ENCODE results near the gene NHSL1.

DNA sequence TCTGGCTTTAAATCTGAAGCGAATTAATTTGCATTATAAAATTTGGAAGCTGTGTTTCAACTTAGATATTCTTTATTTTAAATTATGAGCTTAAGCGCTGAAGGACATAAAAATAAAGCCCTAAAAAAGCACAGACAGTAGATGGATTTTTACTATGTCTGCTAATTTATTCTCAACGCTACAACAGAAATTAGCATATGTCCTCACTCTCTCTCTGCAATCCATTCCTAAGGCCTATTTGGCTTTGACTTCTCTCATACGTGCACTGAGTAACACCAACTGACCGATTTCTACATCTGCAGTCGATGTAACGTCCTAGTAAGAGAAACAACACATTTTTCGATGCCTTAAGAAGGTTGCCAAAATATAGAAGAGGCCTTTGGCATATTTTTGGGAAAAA, 71.6 kb downstream of the NHSL1 start:
- TF ChIP-seq POLR2A (IDR thresholded peaks at IDR 0.05): no peak
- TF ChIP-seq, protein P1, sequence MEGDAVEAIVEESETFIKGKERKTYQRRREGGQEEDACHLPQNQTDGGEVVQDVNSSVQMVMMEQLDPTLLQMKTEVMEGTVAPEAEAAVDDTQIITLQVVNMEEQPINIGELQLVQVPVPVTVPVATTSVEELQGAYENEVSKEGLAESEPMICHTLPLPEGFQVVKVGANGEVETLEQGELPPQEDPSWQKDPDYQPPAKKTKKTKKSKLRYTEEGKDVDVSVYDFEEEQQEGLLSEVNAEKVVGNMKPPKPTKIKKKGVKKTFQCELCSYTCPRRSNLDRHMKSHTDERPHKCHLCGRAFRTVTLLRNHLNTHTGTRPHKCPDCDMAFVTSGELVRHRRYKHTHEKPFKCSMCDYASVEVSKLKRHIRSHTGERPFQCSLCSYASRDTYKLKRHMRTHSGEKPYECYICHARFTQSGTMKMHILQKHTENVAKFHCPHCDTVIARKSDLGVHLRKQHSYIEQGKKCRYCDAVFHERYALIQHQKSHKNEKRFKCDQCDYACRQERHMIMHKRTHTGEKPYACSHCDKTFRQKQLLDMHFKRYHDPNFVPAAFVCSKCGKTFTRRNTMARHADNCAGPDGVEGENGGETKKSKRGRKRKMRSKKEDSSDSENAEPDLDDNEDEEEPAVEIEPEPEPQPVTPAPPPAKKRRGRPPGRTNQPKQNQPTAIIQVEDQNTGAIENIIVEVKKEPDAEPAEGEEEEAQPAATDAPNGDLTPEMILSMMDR (IDR thresholded peaks at IDR 0.05): no peak
- no peak for TF ChIP-seq POLR2AphosphoS5 (IDR thresholded peaks at IDR 0.05)

Data from prostate gland (tissue), 2 donors.